ENCODE measurements around the gene KDM3A.

DNA sequence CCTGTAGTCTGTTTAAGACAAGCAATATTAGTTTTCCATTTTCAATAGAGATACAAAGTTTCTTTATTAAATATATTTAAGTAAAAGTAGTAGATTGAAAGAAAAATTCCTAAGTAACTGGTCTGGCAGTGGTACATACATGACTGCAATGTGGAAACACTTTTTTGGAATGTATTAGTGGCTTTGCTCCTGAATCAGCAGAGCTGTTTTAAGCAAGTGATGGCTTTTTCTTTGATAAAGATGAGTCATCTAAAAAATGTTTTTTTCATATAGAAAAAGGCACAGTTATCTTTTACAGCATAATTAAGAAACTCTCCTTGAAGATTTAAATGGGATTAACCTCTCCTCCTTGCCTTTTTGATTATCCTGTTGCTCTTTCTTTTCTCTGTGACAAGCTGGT is 34.9 kb downstream of the KDM3A start:
- TF ChIP-seq, protein P1, sequence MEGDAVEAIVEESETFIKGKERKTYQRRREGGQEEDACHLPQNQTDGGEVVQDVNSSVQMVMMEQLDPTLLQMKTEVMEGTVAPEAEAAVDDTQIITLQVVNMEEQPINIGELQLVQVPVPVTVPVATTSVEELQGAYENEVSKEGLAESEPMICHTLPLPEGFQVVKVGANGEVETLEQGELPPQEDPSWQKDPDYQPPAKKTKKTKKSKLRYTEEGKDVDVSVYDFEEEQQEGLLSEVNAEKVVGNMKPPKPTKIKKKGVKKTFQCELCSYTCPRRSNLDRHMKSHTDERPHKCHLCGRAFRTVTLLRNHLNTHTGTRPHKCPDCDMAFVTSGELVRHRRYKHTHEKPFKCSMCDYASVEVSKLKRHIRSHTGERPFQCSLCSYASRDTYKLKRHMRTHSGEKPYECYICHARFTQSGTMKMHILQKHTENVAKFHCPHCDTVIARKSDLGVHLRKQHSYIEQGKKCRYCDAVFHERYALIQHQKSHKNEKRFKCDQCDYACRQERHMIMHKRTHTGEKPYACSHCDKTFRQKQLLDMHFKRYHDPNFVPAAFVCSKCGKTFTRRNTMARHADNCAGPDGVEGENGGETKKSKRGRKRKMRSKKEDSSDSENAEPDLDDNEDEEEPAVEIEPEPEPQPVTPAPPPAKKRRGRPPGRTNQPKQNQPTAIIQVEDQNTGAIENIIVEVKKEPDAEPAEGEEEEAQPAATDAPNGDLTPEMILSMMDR (IDR thresholded peaks at IDR 0.05; ENCODE audit: low read depth, low read length), result no peak
- no peak for TF ChIP-seq POLR2A (IDR thresholded peaks at IDR 0.05; ENCODE audit: extremely low read depth, insufficient read length)

Measured in NB4 (cell line).